ENCODE results near the gene SLC6A13.

Gene SLC6A13

GRCh38 chr12:198705-199104, 63.9 kb downstream of the SLC6A13 start:
- H3K79me2 ChIP-seq (ENCODE audit: insufficient read depth, low read length): no peaks in the 10 kb centered on the region
- H3K9me3 ChIP-seq (ENCODE audit: insufficient read depth, low read length, severe bottlenecking): no peaks in the 10 kb centered on the region
- no peak for DNase-seq
- no peak for TF ChIP-seq EZH2 (IDR thresholded peaks at IDR 0.05; ENCODE audit: borderline replicate concordance, low read depth, low read length, severe bottlenecking)
- TF ChIP-seq CTCF (IDR thresholded peaks at IDR 0.05; ENCODE audit: borderline replicate concordance, extremely low read depth, low read length, poor library complexity, severe bottlenecking): no peak
- no peaks in the 10 kb centered on the region for H3K36me3 ChIP-seq (ENCODE audit: insufficient read depth, low read length)
- no peak overlapping the region for H3K4me2 ChIP-seq (ENCODE audit: insufficient read depth, low read length)
- no peaks in the 10 kb centered on the region for H3K27me3 ChIP-seq (ENCODE audit: insufficient read depth, low read length, poor library complexity)
- no peak overlapping the region for H3K4me3 ChIP-seq (ENCODE audit: low read depth in 1 of 2, low read length in 2 of 2)
- no peak overlapping the region for H2AFZ ChIP-seq (ENCODE audit: low read depth, low read length)
- H3K4me1 ChIP-seq (ENCODE audit: insufficient read depth, low read length): no peaks in the 10 kb centered on the region
- no peak for ATAC-seq (ENCODE audit: insufficient read depth, low read depth)
- H3K27ac ChIP-seq (ENCODE audit: low read length): no peak overlapping the region
- H4K20me1 ChIP-seq (ENCODE audit: insufficient read depth, low read length): 0 out of 2 replicates have a peak, but pooled peaks cover 5% of the 10 kb centered on the region
- H3K9ac ChIP-seq (ENCODE audit: low read depth, low read length): no peak overlapping the region

GRCh38 chr12:197911-198695, 64.5 kb downstream of the SLC6A13 start:
- TF ChIP-seq EZH2 (IDR thresholded peaks at IDR 0.05; ENCODE audit: borderline replicate concordance, low read depth, low read length, severe bottlenecking): no peak
- TF ChIP-seq CTCF (IDR thresholded peaks at IDR 0.05; ENCODE audit: borderline replicate concordance, extremely low read depth, low read length, poor library complexity, severe bottlenecking): no peak
- no peak overlapping the region for H3K4me3 ChIP-seq (ENCODE audit: low read depth in 1 of 2, low read length in 2 of 2)
- H3K9me3 ChIP-seq (ENCODE audit: insufficient read depth, low read length, severe bottlenecking): no peaks in the 10 kb centered on the region
- no peaks in the 10 kb centered on the region for H3K4me1 ChIP-seq (ENCODE audit: insufficient read depth, low read length)
- DNase-seq: no peak
- no peaks in the 10 kb centered on the region for H3K36me3 ChIP-seq (ENCODE audit: insufficient read depth, low read length)
- ATAC-seq (ENCODE audit: insufficient read depth, low read depth): no peak
- no peak overlapping the region for H3K4me2 ChIP-seq (ENCODE audit: insufficient read depth, low read length)
- H3K27me3 ChIP-seq (ENCODE audit: insufficient read depth, low read length, poor library complexity): no peaks in the 10 kb centered on the region
- H3K9ac ChIP-seq (ENCODE audit: low read depth, low read length): no peak overlapping the region
- H4K20me1 ChIP-seq (ENCODE audit: insufficient read depth, low read length): 0 out of 2 replicates have a peak, but pooled peaks cover 5% of the 10 kb centered on the region
- no peak overlapping the region for H3K27ac ChIP-seq (ENCODE audit: low read length)
- H2AFZ ChIP-seq (ENCODE audit: low read depth, low read length): no peak overlapping the region
- no peaks in the 10 kb centered on the region for H3K79me2 ChIP-seq (ENCODE audit: insufficient read depth, low read length)

GRCh38 chr12:197347-197746, 65.3 kb downstream of the SLC6A13 start:
- Histone ChIP-seq H3K27ac (ENCODE audit: low read length) (no peak overlapping the region), H3K4me1 (ENCODE audit: insufficient read depth, low read length) (no peaks in the 10 kb centered on the region), H3K9me3 (ENCODE audit: insufficient read depth, low read length, severe bottlenecking) (no peaks in the 10 kb centered on the region), H3K4me3 (ENCODE audit: low read depth in 1 of 2, low read length in 2 of 2) (no peak overlapping the region), H3K4me2 (ENCODE audit: insufficient read depth, low read length) (no peak overlapping the region), H3K9ac (ENCODE audit: low read depth, low read length) (no peak overlapping the region), H3K27me3 (ENCODE audit: insufficient read depth, low read length, poor library complexity) (no peaks in the 10 kb centered on the region), H3K36me3 (ENCODE audit: insufficient read depth, low read length) (no peaks in the 10 kb centered on the region), H3K79me2 (ENCODE audit: insufficient read depth, low read length) (no peaks in the 10 kb centered on the region), H4K20me1 (ENCODE audit: insufficient read depth, low read length) (0 out of 2 replicates have a peak, but pooled peaks cover 5% of the 10 kb centered on the region), H2AFZ (ENCODE audit: low read depth, low read length) (no peak overlapping the region)
- ATAC-seq (ENCODE audit: insufficient read depth, low read depth) (no peak), DNase-seq (no peak)
- TF ChIP-seq CTCF (IDR thresholded peaks at IDR 0.05; ENCODE audit: borderline replicate concordance, extremely low read depth, low read length, poor library complexity, severe bottlenecking) (no peak), EZH2 (IDR thresholded peaks at IDR 0.05; ENCODE audit: borderline replicate concordance, low read depth, low read length, severe bottlenecking) (no peak)
